Liver (tissue), 2 donors: ENCODE data around the gene LPP.

ENCODE experiments used
- EGR1 ChIP-seq, 2 donors: IDR thresholded peaks; 2 replicates each; pipeline ENCODE4 v1.6.1; 2016 to 2018; ENCODE audit warnings: antibody characterized with exemption in 2 of 2, low read depth in 2 of 2
- RAD21 ChIP-seq, 2 donors: IDR thresholded peaks; 2 replicates each; pipeline ENCODE4 v1.6.1; 2016; ENCODE audit warnings: antibody characterized with exemption in 2 of 2, mild to moderate bottlenecking in 2 of 2
- donor health status: healthy.

DNA sequence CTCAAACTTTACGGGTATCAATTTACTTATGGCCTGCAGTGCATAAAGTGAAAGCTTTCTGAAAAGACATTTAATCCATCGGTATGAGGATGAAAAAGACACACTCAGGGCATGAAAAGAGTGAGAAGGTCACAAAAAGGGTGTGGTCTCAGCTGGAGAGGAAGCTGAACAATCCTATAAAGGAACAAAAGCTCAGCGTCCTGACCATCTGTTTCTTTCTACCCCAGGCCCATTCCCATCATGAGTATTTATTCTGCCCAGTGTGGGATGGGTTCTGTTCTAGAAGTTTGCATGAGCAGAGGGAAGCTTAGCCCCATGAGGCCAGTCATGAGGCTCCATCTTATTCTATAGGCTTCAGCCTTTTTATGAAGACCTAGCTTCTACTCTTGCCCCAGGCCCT is 144.6 kb downstream of the LPP start:
- TF ChIP-seq EGR1 (IDR thresholded peaks at IDR 0.05; ENCODE audit: low read depth in 2 of 2), result no peak
- TF ChIP-seq RAD21 (IDR thresholded peaks at IDR 0.05), result no peak
